WTC11 (cell line): ENCODE data around the gene BMP7. TPM values are rescaled to one million over a fixed set of nuclear protein-coding genes. Genes with fewer than 3 reads are reported as not detected.

Source experiments
- ATAC-seq: fragments of 200-7000 bp; cut with Tn5 transposase; 2 replicates; pipeline ENCODE4 v1.10.0; 2021; ENCODE audit warnings: mild to moderate bottlenecking, moderate library complexity
- CTCF ChIA-PET: fragments of 300-600 bp; sonication (Branson Sonifier 250); formaldehyde crosslinking; loops from one replicate; lab custom pipeline; 2021; ENCODE audit warnings: antibody characterized with exemption; lab: Charles Lee
- POLR2A ChIA-PET: fragments of 350-600 bp; sonication (Branson Sonifier 250); formaldehyde crosslinking; loops from one replicate; lab custom pipeline; 2021; ENCODE audit warnings: antibody characterized with exemption; lab: Charles Lee
- DNase-seq: peaks from one replicate; pipeline ENCODE4 v3.0.0; 2021; ENCODE audit warnings: low spot score
- H3K27ac Mint-ChIP-seq: 2 replicates; pipeline ENCODE4 v1.8.0; 2021; ENCODE audit warnings: mixed read lengths
- H3K27me3 Mint-ChIP-seq: 2 replicates; pipeline ENCODE4 v1.8.0; 2021; ENCODE audit warnings: low read depth, mild to moderate bottlenecking, moderate library complexity, mixed read lengths
- H3K36me3 Mint-ChIP-seq: 2 replicates; pipeline ENCODE4 v1.8.0; 2021; ENCODE audit warnings: mixed read lengths
- H3K4me1 Mint-ChIP-seq: 2 replicates; pipeline ENCODE4 v1.8.0; 2022; ENCODE audit warnings: mixed read lengths
- H3K4me3 Mint-ChIP-seq: 2 replicates; pipeline ENCODE4 v1.8.0; 2021; ENCODE audit warnings: mild to moderate bottlenecking, moderate library complexity, mixed read lengths
- H3K9me3 Mint-ChIP-seq: 2 replicates; pipeline ENCODE4 v1.8.0; 2021; ENCODE audit warnings: mixed read lengths
- AR ChIP-seq: fragments of 250-450 bp; sonication (Bioruptor Pico); IDR thresholded peaks from 2 replicates; pipeline ENCODE4 v1.9.0; 2021; ENCODE audit warnings: mild to moderate bottlenecking
- ARID4B ChIP-seq: sonication (generic); formaldehyde crosslinking; IDR thresholded peaks from 2 replicates; pipeline ENCODE4 v1.8.0; 2023; ENCODE audit warnings: missing genetic modification reagents, mild to moderate bottlenecking, borderline replicate concordance
- CBFB ChIP-seq: sonication (generic); formaldehyde crosslinking; IDR thresholded peaks from 2 replicates; pipeline ENCODE4 v1.8.1; 2022; ENCODE audit warnings: mild to moderate bottlenecking, low read depth, missing genetic modification reagents
- E2F1 ChIP-seq: sonication (generic); formaldehyde crosslinking; IDR thresholded peaks from 2 replicates; pipeline ENCODE4 v1.8.0; 2022; ENCODE audit warnings: mild to moderate bottlenecking, missing genetic modification reagents
- ELF4 ChIP-seq: sonication (generic); formaldehyde crosslinking; IDR thresholded peaks from 2 replicates; pipeline ENCODE4 v1.8.1; 2022; ENCODE audit warnings: low read depth, mild to moderate bottlenecking, moderate library complexity, missing genetic modification reagents
- FOXJ3 ChIP-seq: sonication (generic); formaldehyde crosslinking; IDR thresholded peaks from 2 replicates; pipeline ENCODE4 v1.9.0; 2021; ENCODE audit warnings: missing genetic modification reagents, mild to moderate bottlenecking, borderline replicate concordance
- FOXP1 ChIP-seq: sonication (generic); formaldehyde crosslinking; IDR thresholded peaks from 2 replicates; pipeline ENCODE4 v1.8.0; 2022; ENCODE audit warnings: missing genetic modification reagents, mild to moderate bottlenecking, moderate library complexity, borderline replicate concordance
- GRHL2 ChIP-seq: fragments of 250-450 bp; sonication (Bioruptor Pico); IDR thresholded peaks from 2 replicates; pipeline ENCODE4 v1.8.0; 2022; ENCODE audit warnings: mild to moderate bottlenecking, moderate library complexity; ENCODE audit not compliant: insufficient replicate concordance, severe bottlenecking
- JUN ChIP-seq: sonication (generic); formaldehyde crosslinking; IDR thresholded peaks from 2 replicates; pipeline ENCODE4 v1.8.0; 2023; ENCODE audit warnings: mild to moderate bottlenecking, missing genetic modification reagents
- MLX ChIP-seq: sonication (generic); formaldehyde crosslinking; IDR thresholded peaks from 2 replicates; pipeline ENCODE4 v1.8.1; 2023; ENCODE audit warnings: mild to moderate bottlenecking, missing genetic modification reagents, moderate library complexity
- MYBL2 ChIP-seq: sonication (generic); formaldehyde crosslinking; IDR thresholded peaks from 2 replicates; pipeline ENCODE4 v1.8.1; 2023; ENCODE audit warnings: mild to moderate bottlenecking, moderate library complexity, missing genetic modification reagents
- NR2C2 ChIP-seq: sonication (generic); formaldehyde crosslinking; IDR thresholded peaks from 2 replicates; pipeline ENCODE4 v1.8.0; 2022; ENCODE audit warnings: mild to moderate bottlenecking, missing genetic modification reagents
- PRDM15 ChIP-seq: sonication (generic); formaldehyde crosslinking; IDR thresholded peaks from 2 replicates; pipeline ENCODE4 v1.8.0; 2022; ENCODE audit warnings: missing genetic modification reagents
- PREB ChIP-seq: sonication (generic); formaldehyde crosslinking; IDR thresholded peaks from 2 replicates; pipeline ENCODE4 v1.8.1; 2022; ENCODE audit warnings: mild to moderate bottlenecking, missing genetic modification reagents, moderate library complexity, borderline replicate concordance
- PRRX2 ChIP-seq: fragments of 250-450 bp; sonication (Bioruptor Pico); IDR thresholded peaks from 2 replicates; pipeline ENCODE4 v1.8.0; 2021; ENCODE audit warnings: mild to moderate bottlenecking
- SOX15 ChIP-seq: fragments of 250-450 bp; sonication (Bioruptor Pico); IDR thresholded peaks from 2 replicates; pipeline ENCODE4 v1.9.0; 2021; ENCODE audit warnings: mild to moderate bottlenecking
- STAT6 ChIP-seq: sonication (generic); formaldehyde crosslinking; conservative IDR thresholded peaks from 2 replicates; pipeline ENCODE4 v1.8.1; 2023; ENCODE audit warnings: mild to moderate bottlenecking, low read depth, missing genetic modification reagents, moderate library complexity
- ZMAT4 ChIP-seq: fragments of 250-450 bp; sonication (Bioruptor Pico); IDR thresholded peaks from 2 replicates; pipeline ENCODE4 v1.9.0; 2021; ENCODE audit warnings: mild to moderate bottlenecking
- ZNF121 ChIP-seq: sonication (generic); formaldehyde crosslinking; IDR thresholded peaks from 2 replicates; pipeline ENCODE4 v1.8.0; 2023; ENCODE audit warnings: missing genetic modification reagents
- total RNA-seq: library from RNA; stranded (reverse); gene quantifications from 3 replicates; pipeline ENCODE4 v1.2.3, GENCODE V29; 2021

BMP7 gene
- total RNA-seq, 1 experiment from 2014 or later = 40.7 TPM

GRCh38 chr20:57163041-57163440 lies 103.4 kb downstream of the BMP7 start:
- Mint-ChIP-seq H3K27ac (no peak overlapping the region), H3K4me3 (no peak overlapping the region), H3K4me1 (peaks cover 12% of the 10 kb centered on the region), H3K36me3 (peaks cover 8% of the 10 kb centered on the region; the same call in 1 of the 2 replicates), H3K27me3 (no peaks in the 10 kb centered on the region; the same call in 1 of the 2 replicates), H3K9me3 (peaks cover 14% of the 10 kb centered on the region)
- CTCF ChIA-PET = no interaction called here
- no peak for ATAC-seq
- POLR2A ChIA-PET = no interaction called here
- TF ChIP-seq ELF4 (CRISPR knock-in tag) (no peak), ARID4B (CRISPR knock-in tag) (no peak), NR2C2 (CRISPR knock-in tag) (no peak), SOX15 (no peak), ZMAT4 (CRISPR knock-in tag) (no peak), PRDM15 (CRISPR knock-in tag) (no peak), CBFB (CRISPR knock-in tag) (no peak), FOXJ3 (no peak), PREB (CRISPR knock-in tag) (no peak), GRHL2 (CRISPR knock-in tag) (no peak)
- no peak for DNase-seq

GRCh38 chr20:57162362-57162652 lies 104.1 kb downstream of the BMP7 start:
- H3K36me3 Mint-ChIP-seq = peaks cover 8% of the 10 kb centered on the region; the same call in 1 of the 2 replicates
- no peak overlapping the region for H3K4me3 Mint-ChIP-seq
- ChIA-PET POLR2A (no interaction called here), CTCF (no interaction called here)
- H3K9me3 Mint-ChIP-seq = peaks cover 14% of the 10 kb centered on the region
- H3K4me1 Mint-ChIP-seq = peaks cover 12% of the 10 kb centered on the region
- H3K27me3 Mint-ChIP-seq = no peaks in the 10 kb centered on the region; the same call in 1 of the 2 replicates
- DNase-seq (no peak), ATAC-seq (no peak)
- H3K27ac Mint-ChIP-seq = no peak overlapping the region
- TF ChIP-seq E2F1 (no peak), STAT6 (no peak), ZNF121 (CRISPR knock-in tag) (no peak), PRRX2 (CRISPR knock-in tag) (no peak), FOXP1 (CRISPR knock-in tag) (no peak), AR (CRISPR knock-in tag) (no peak), JUN (no peak), MLX (CRISPR knock-in tag) (no peak), MYBL2 (no peak)
